Measurements from ENCODE around the gene AMIGO2. TPM values are rescaled to one million over a fixed set of nuclear protein-coding genes. Genes with fewer than 3 reads are reported as not detected.

The AMIGO2 gene
- total and polyA plus RNA-seq, 2 donors (not counting 1 experiment from before 2014, with no cell fraction given) = 6.9 to 12.4 TPM

GRCh38 chr12:47094804-47095203 lies 15.0 kb upstream of the AMIGO2 start:
- Histone ChIP-seq H3K4me2 (ENCODE audit: extremely low read depth, insufficient read depth, low read length) (no peak overlapping the region), H3K27ac (ENCODE audit: insufficient read depth, low read length) (no peak overlapping the region), H3K9ac (ENCODE audit: insufficient read depth, low read length) (no peak overlapping the region), H3K36me3 (ENCODE audit: control insufficient read depth, insufficient read depth, low read length) (no peaks in the 10 kb centered on the region), H3K79me2 (ENCODE audit: control insufficient read depth, insufficient read depth, low read length) (no peaks in the 10 kb centered on the region), H3K9me3 (ENCODE audit: control insufficient read depth, insufficient read depth, low read depth, low read length) (no peaks in the 10 kb centered on the region), H3K4me1 (ENCODE audit: control insufficient read depth, extremely low read depth, insufficient read depth, low read length) (peaks cover 7% of the 10 kb centered on the region), H3K27me3 (ENCODE audit: control insufficient read depth, insufficient read depth, low read length) (no peaks in the 10 kb centered on the region), H2AFZ (ENCODE audit: low read length) (no peak overlapping the region), H4K20me1 (ENCODE audit: control insufficient read depth, extremely low read depth, insufficient read depth, low read length) (no peaks in the 10 kb centered on the region), H3K4me3 (replicated peaks in 1 of 4; ENCODE audit: control extremely low read depth in 1 of 4, insufficient read depth in 1 of 4, low read depth in 3 of 4, low read length in 4 of 4) (no peak overlapping the region)
- TF ChIP-seq EZH2 (IDR thresholded peaks at IDR 0.05; ENCODE audit: low read length, missing control alignments) = no peak
- TF ChIP-seq CTCF (conservative IDR thresholded peaks at IDR 0.05 in 1 of 2, IDR thresholded peaks at IDR 0.05 in 1 of 2; ENCODE audit: low read depth in 1 of 2, low read length in 2 of 2) = no peak
- DNase-seq (ENCODE audit: low read depth in 2 of 2) = peak in 1 of 2 donors; percentile 78

- Histone ChIP-seq H3K4me3 (replicated peaks in 1 of 4; ENCODE audit: control extremely low read depth in 1 of 4, insufficient read depth in 1 of 4, low read depth in 3 of 4, low read length in 4 of 4) (no peak overlapping the region), H3K9me3 (ENCODE audit: control insufficient read depth, insufficient read depth, low read depth, low read length) (no peaks in the 10 kb centered on the region)
These were observed 11.2 kb upstream of the AMIGO2 start for GRCh38 chr12:47091009-47091408.

More at GRCh38 chr12:47091009-47091408, 11.2 kb upstream of the AMIGO2 start:
- Histone ChIP-seq H3K27ac (ENCODE audit: insufficient read depth, low read length) (no peak overlapping the region), H3K27me3 (ENCODE audit: control insufficient read depth, insufficient read depth, low read length) (no peaks in the 10 kb centered on the region), H3K4me2 (ENCODE audit: extremely low read depth, insufficient read depth, low read length) (no peak overlapping the region), H3K9ac (ENCODE audit: insufficient read depth, low read length) (no peak overlapping the region), H2AFZ (ENCODE audit: low read length) (no peak overlapping the region), H3K4me1 (ENCODE audit: control insufficient read depth, extremely low read depth, insufficient read depth, low read length) (peaks cover 13% of the 10 kb centered on the region), H3K36me3 (ENCODE audit: control insufficient read depth, insufficient read depth, low read length) (no peaks in the 10 kb centered on the region), H3K79me2 (ENCODE audit: control insufficient read depth, insufficient read depth, low read length) (no peaks in the 10 kb centered on the region), H4K20me1 (ENCODE audit: control insufficient read depth, extremely low read depth, insufficient read depth, low read length) (no peaks in the 10 kb centered on the region)
- TF ChIP-seq CTCF (conservative IDR thresholded peaks at IDR 0.05 in 1 of 2, IDR thresholded peaks at IDR 0.05 in 1 of 2; ENCODE audit: low read depth in 1 of 2, low read length in 2 of 2) (no peak), EZH2 (IDR thresholded peaks at IDR 0.05; ENCODE audit: low read length, missing control alignments) (no peak)
- no peak for DNase-seq (ENCODE audit: low read depth in 2 of 2)

Data from fibroblast of lung (primary cell).